ENCODE results near the gene WNT7A. TPM values are rescaled to one million over a fixed set of nuclear protein-coding genes. Genes with fewer than 3 reads are reported as not detected.

WNT7A gene
- total RNA-seq, 1 experiment from 2014 or later, result 0.34 TPM

GRCh38 chr3:13835246-13835645 lies 44.6 kb downstream of the WNT7A start:
- ATAC-seq (no peak), DNase-seq (ENCODE audit: low read depth, low spot score) (no peak)
- H3K9me2 ChIP-seq (ENCODE audit: insufficient read depth), result no peaks in the 10 kb centered on the region
- no peak for TF ChIP-seq ELF1 (IDR thresholded peaks at IDR 0.05; ENCODE audit: borderline replicate concordance, low read depth)
- TF ChIP-seq, protein P1, sequence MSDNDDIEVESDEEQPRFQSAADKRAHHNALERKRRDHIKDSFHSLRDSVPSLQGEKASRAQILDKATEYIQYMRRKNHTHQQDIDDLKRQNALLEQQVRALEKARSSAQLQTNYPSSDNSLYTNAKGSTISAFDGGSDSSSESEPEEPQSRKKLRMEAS (IDR thresholded peaks at IDR 0.05), result no peak
- no peak for TF ChIP-seq EGR1 (IDR thresholded peaks at IDR 0.05; ENCODE audit: low read depth)
- H3K4me3 ChIP-seq (replicated peaks in 1 of 2; ENCODE audit: low read depth in 1 of 2, low read length in 2 of 2), result no peak overlapping the region
- no peaks in the 10 kb centered on the region for H4K20me1 ChIP-seq (ENCODE audit: insufficient read depth)
- H3K36me3 ChIP-seq (ENCODE audit: control insufficient read depth in 1 of 2, insufficient read depth in 2 of 2, low read length in 2 of 2), result no peaks in the 10 kb centered on the region
- ChIA-PET RAD21 (ENCODE audit: low non-redundant PET in 1 of 2, low total read pairs in 2 of 2, uncharacterized antibody in 2 of 2, unreplicated experiment in 2 of 2) (no interaction called here), POLR2A (no interaction called here), CTCF (no interaction called here)
- BruUV-seq (replicated peaks), result no TSS peak
- no peak overlapping the region for H2AFZ ChIP-seq (ENCODE audit: low read depth, low read length, poor library complexity, severe bottlenecking)
- no peak overlapping the region for H3K27ac ChIP-seq (ENCODE audit: low read depth, low read length)
- H3K9me3 ChIP-seq (ENCODE audit: control insufficient read depth in 1 of 2, insufficient read depth in 1 of 2, low read depth in 1 of 2, low read length in 2 of 2), result no peaks in the 10 kb centered on the region
- intact Hi-C loops (cut with micrococcal nuclease), result no loop called here
- no peak overlapping the region for H3K4me2 ChIP-seq (ENCODE audit: low read length)
- peaks cover 0 to 28% of the 10 kb centered on the region in 2 experiments; a peak in 2 of 4 replicates for H3K4me1 ChIP-seq (ENCODE audit: control insufficient read depth in 1 of 2, insufficient read depth in 2 of 2, low read length in 2 of 2)
- H3K27me3 ChIP-seq (ENCODE audit: insufficient read depth, low read length), result no peaks in the 10 kb centered on the region
- no peak overlapping the region for H3K9ac ChIP-seq (ENCODE audit: low read length)
- H3K79me2 ChIP-seq (ENCODE audit: insufficient read depth, low read length), result no peaks in the 10 kb centered on the region

- DNase-seq (ENCODE audit: low read depth, low spot score) (no peak), ATAC-seq (no peak)
- Histone ChIP-seq H3K27ac (ENCODE audit: low read depth, low read length) (no peak overlapping the region), H3K9me3 (ENCODE audit: control insufficient read depth in 1 of 2, insufficient read depth in 1 of 2, low read depth in 1 of 2, low read length in 2 of 2) (no peaks in the 10 kb centered on the region), H3K27me3 (ENCODE audit: insufficient read depth, low read length) (no peaks in the 10 kb centered on the region), H3K4me1 (ENCODE audit: control insufficient read depth in 1 of 2, insufficient read depth in 2 of 2, low read length in 2 of 2) (peaks cover 0 to 20% of the 10 kb centered on the region in 2 experiments; a peak in 2 of 4 replicates), H4K20me1 (ENCODE audit: insufficient read depth) (no peaks in the 10 kb centered on the region), H3K9me2 (ENCODE audit: insufficient read depth) (no peaks in the 10 kb centered on the region), H3K79me2 (ENCODE audit: insufficient read depth, low read length) (no peaks in the 10 kb centered on the region), H3K36me3 (ENCODE audit: control insufficient read depth in 1 of 2, insufficient read depth in 2 of 2, low read length in 2 of 2) (no peaks in the 10 kb centered on the region), H2AFZ (ENCODE audit: low read depth, low read length, poor library complexity, severe bottlenecking) (no peak overlapping the region), H3K9ac (ENCODE audit: low read length) (no peak overlapping the region), H3K4me3 (replicated peaks in 1 of 2; ENCODE audit: low read depth in 1 of 2, low read length in 2 of 2) (no peak overlapping the region), H3K4me2 (ENCODE audit: low read length) (no peak overlapping the region)
- no TSS peak for BruUV-seq (replicated peaks)
- no peak for TF ChIP-seq FOSL1 (IDR thresholded peaks at IDR 0.05; ENCODE audit: low read depth)
- TF ChIP-seq, protein P2, sequence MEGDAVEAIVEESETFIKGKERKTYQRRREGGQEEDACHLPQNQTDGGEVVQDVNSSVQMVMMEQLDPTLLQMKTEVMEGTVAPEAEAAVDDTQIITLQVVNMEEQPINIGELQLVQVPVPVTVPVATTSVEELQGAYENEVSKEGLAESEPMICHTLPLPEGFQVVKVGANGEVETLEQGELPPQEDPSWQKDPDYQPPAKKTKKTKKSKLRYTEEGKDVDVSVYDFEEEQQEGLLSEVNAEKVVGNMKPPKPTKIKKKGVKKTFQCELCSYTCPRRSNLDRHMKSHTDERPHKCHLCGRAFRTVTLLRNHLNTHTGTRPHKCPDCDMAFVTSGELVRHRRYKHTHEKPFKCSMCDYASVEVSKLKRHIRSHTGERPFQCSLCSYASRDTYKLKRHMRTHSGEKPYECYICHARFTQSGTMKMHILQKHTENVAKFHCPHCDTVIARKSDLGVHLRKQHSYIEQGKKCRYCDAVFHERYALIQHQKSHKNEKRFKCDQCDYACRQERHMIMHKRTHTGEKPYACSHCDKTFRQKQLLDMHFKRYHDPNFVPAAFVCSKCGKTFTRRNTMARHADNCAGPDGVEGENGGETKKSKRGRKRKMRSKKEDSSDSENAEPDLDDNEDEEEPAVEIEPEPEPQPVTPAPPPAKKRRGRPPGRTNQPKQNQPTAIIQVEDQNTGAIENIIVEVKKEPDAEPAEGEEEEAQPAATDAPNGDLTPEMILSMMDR (IDR thresholded peaks at IDR 0.05 in 2 of 3, conservative IDR thresholded peaks at IDR 0.05 in 1 of 3; ENCODE audit: borderline replicate concordance in 1 of 3, insufficient read depth in 1 of 3, low read depth in 2 of 3, low read length in 2 of 3), result no peak
- TF ChIP-seq CBX3 (IDR thresholded peaks at IDR 0.05; ENCODE audit: low read depth), result no peak
- ChIA-PET POLR2A (no interaction called here), CTCF (no interaction called here), RAD21 (ENCODE audit: low non-redundant PET in 1 of 2, low total read pairs in 2 of 2, uncharacterized antibody in 2 of 2, unreplicated experiment in 2 of 2) (no interaction called here)
- intact Hi-C loops (cut with micrococcal nuclease), result no loop called here
Measured at GRCh38 chr3:13834258-13835035, 45.4 kb downstream of the WNT7A start.
